Measurements from ENCODE around the gene ADTRP.

DNA sequence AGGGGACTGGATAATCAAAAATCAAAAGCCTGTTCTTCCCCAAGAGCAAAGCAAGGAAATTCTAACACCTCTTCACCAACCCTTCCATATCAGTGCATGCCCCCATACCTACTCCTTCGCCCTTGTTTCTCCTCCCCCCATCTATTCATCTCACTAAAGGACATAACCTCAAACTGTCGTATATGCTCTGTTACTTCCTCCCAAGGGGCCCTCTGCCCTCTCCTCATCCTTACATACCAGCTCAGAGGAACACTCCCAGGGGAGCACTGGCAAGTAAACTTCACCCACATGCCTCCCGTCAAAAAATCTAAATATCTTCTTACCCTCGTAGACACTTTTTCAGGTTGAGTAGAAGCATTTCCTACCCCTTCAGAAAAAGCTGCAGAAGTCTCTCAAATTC lies 9.4 kb upstream of the ADTRP start:
- TF ChIP-seq KDM1A (CRISPR knock-in tag; IDR thresholded peaks at IDR 0.05) (no peak), NR0B2 (CRISPR knock-in tag; IDR thresholded peaks at IDR 0.05) (no peak), MTF1 (CRISPR knock-in tag; IDR thresholded peaks at IDR 0.05) (no peak), MNT (IDR thresholded peaks at IDR 0.05) (no peak), ZHX1 (CRISPR knock-in tag; IDR thresholded peaks at IDR 0.05; ENCODE audit: low read depth) (no peak), SIN3A (IDR thresholded peaks at IDR 0.05; ENCODE audit: borderline replicate concordance, low read depth, low read length) (no peak), ZNF687 (CRISPR knock-in tag; IDR thresholded peaks at IDR 0.05) (no peak)
- TF ChIP-seq, protein P1, sequence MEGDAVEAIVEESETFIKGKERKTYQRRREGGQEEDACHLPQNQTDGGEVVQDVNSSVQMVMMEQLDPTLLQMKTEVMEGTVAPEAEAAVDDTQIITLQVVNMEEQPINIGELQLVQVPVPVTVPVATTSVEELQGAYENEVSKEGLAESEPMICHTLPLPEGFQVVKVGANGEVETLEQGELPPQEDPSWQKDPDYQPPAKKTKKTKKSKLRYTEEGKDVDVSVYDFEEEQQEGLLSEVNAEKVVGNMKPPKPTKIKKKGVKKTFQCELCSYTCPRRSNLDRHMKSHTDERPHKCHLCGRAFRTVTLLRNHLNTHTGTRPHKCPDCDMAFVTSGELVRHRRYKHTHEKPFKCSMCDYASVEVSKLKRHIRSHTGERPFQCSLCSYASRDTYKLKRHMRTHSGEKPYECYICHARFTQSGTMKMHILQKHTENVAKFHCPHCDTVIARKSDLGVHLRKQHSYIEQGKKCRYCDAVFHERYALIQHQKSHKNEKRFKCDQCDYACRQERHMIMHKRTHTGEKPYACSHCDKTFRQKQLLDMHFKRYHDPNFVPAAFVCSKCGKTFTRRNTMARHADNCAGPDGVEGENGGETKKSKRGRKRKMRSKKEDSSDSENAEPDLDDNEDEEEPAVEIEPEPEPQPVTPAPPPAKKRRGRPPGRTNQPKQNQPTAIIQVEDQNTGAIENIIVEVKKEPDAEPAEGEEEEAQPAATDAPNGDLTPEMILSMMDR (CRISPR knock-in tag; IDR thresholded peaks at IDR 0.05), result no peak

Data from HepG2 (cell line).